ENCODE results near the gene TJP2.

TJP2 gene

DNA sequence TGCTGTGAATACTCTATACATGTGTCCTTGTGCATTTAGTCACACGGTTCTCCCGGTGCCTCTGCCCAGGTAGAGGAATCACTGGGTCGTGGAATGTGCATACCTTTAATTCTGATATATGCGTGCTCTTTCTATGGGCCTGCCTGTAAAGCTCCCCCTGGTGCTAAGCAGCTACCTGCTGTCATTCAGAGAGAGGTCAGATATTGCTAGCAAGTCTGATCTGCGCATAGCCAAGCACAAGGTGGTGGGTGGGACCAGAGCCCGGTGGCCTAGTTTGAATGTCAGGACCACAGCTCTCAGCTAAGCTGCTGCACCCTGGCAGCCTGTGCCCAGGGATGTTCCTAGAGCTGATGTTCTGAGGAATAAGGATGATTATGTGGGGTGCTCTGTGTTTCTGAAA is 33.4 kb downstream of the TJP2 start:
- Mint-ChIP-seq H3K27me3 (peaks cover 2% of the 10 kb centered on the region), H3K9me3 (no peaks in the 10 kb centered on the region), H3K4me3 (no peak overlapping the region), H3K4me1 (no peaks in the 10 kb centered on the region), H3K27ac (no peak overlapping the region), H3K36me3 (no peaks in the 10 kb centered on the region)
- DNase-seq (ENCODE audit: low spot score in 2 of 2) (no peak), ATAC-seq (ENCODE audit: low read depth) (no peak)

DNA sequence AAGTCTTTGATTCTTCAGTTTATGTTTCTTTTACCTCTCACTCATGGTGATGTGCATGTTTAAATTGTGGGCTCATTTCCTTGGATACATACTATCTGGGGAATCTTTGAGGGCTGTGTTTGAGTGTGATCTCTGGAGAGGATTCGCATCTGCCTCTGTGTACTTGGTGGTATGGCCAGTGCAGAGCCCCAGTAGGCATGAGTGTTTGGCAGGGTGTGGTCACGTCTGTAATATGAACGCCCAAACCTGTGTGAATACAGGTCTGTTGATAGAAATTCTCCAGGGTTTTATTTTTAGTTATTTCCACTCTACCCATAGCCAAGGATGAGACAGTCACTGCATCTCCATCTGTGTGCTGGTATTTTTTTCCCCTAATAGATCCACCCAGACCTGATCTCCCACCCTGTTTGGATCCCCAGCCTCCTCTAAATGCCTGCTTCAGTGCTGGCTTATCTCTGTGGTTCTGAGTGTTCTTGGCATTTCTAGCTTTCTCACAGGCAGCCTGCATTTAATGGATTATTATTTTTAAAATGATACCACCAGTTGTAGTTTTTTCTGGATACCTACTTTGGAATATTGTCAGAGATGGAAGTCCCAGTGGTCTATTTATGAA is 37.5 kb downstream of the TJP2 start:
- DNase-seq (ENCODE audit: low spot score in 2 of 2): no peak
- H3K4me1 Mint-ChIP-seq: no peaks in the 10 kb centered on the region
- H3K36me3 Mint-ChIP-seq: no peaks in the 10 kb centered on the region
- ATAC-seq (ENCODE audit: low read depth): no peak
- H3K27ac Mint-ChIP-seq: no peak overlapping the region
- no peak overlapping the region for H3K4me3 Mint-ChIP-seq
- H3K27me3 Mint-ChIP-seq: no peaks in the 10 kb centered on the region
- no peaks in the 10 kb centered on the region for H3K9me3 Mint-ChIP-seq

DNA sequence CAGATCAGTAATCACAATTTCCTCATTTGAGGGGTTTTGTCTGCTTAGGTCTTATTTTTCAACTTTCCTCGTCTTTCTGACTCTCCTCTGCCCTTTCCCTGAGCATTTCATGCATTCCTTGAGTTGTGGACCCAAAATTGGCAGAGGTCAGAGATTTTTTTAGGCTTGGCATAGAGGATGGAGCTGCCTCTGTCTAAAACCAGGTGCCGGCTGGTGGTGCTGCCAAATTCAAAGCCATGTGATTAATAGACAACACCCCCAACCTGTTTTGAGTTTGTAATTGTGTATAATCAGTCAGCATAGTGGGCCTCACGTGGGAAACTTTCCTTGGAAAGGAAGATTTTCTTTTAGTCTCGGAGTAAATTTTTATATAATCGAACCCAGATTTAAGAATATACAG is 39.6 kb downstream of the TJP2 start:
- H3K27ac Mint-ChIP-seq: no peak overlapping the region
- ATAC-seq (ENCODE audit: low read depth) (no peak), DNase-seq (ENCODE audit: low spot score in 2 of 2) (no peak)
- H3K4me3 Mint-ChIP-seq: no peak overlapping the region
- H3K4me1 Mint-ChIP-seq: no peaks in the 10 kb centered on the region
- no peaks in the 10 kb centered on the region for H3K9me3 Mint-ChIP-seq
- no peaks in the 10 kb centered on the region for H3K27me3 Mint-ChIP-seq
- no peaks in the 10 kb centered on the region for H3K36me3 Mint-ChIP-seq

DNA sequence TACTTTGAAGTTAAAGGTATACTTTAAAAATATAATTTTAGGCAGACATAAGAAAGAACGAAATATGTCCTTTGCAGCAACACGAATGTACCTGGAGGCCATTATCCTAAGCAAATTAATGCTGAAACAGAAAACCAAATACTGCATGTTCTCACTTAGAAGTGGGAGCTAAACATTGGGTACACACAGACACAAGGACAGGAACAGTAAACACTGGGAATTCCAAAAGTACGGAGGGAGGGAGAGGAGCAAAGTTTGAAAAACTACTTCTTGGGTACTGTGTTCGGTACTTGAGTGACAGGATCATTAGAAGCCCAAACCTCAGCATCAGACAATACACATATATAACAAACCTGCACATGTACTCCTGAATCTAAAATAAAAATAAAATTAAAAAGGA is 40.9 kb downstream of the TJP2 start:
- no peaks in the 10 kb centered on the region for H3K9me3 Mint-ChIP-seq
- H3K4me3 Mint-ChIP-seq: no peak overlapping the region
- H3K4me1 Mint-ChIP-seq: no peaks in the 10 kb centered on the region
- ATAC-seq (ENCODE audit: low read depth): no peak
- H3K27ac Mint-ChIP-seq: no peak overlapping the region
- no peaks in the 10 kb centered on the region for H3K27me3 Mint-ChIP-seq
- H3K36me3 Mint-ChIP-seq: no peaks in the 10 kb centered on the region
- DNase-seq (ENCODE audit: low spot score in 2 of 2): no peak

DNA sequence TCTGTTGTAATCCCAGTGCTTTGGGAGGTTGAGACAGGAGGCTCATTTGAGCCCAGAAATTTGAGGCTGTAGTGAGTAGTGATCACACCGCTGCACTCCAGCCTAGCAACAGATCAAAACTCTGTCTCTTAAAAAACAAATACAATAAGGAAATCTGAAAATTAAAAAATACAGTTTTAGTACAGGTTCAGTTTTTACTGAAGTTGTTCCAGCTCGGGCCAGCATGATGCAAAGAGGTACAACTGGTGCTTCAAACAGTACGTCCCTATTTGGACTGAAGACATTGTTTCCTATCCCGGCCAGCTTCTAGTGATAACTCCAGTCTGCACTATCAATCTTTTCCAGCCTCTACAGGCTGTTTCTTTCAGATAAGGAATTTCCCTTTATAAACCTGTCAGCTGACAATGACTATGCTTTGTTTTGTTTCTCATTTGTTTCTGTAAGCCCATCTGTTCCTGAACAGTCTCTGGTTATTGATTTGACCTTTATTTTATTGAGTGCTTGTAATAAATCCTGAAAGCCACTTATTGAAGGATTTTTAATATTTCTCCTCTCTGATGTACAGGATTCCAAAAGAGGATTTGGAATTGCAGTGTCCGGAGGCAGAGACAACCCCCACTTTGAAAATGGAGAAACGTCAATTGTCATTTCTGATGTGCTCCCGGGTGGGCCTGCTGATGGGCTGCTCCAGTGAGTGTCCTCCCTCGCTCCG is 41.9 kb downstream of the TJP2 start:
- Mint-ChIP-seq H3K4me3 (no peak overlapping the region), H3K4me1 (no peaks in the 10 kb centered on the region), H3K9me3 (no peaks in the 10 kb centered on the region), H3K27me3 (no peaks in the 10 kb centered on the region), H3K27ac (no peak overlapping the region), H3K36me3 (no peaks in the 10 kb centered on the region)
- DNase-seq (ENCODE audit: low spot score in 2 of 2) (no peak), ATAC-seq (ENCODE audit: low read depth) (no peak)

DNA sequence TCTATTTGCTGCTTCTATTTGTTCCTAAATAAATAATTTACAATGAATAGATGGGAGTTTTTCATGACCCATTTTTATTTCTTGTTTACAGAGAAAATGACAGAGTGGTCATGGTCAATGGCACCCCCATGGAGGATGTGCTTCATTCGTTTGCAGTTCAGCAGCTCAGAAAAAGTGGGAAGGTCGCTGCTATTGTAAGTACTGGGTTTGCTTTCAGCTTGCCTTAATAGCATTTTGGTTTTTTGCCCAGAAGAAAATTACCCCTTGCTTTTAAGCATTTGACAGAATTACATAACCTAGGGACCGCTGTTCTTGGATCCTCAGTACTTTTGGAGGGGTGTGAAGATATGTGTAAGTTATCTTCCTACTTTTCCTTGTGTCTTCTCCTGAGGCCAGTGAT is 44.1 kb downstream of the TJP2 start:
- no peak for ATAC-seq (ENCODE audit: low read depth)
- DNase-seq (ENCODE audit: low spot score in 2 of 2): no peak
- Mint-ChIP-seq H3K36me3 (no peaks in the 10 kb centered on the region), H3K9me3 (no peaks in the 10 kb centered on the region), H3K27ac (no peak overlapping the region), H3K4me3 (no peak overlapping the region), H3K4me1 (no peaks in the 10 kb centered on the region), H3K27me3 (no peaks in the 10 kb centered on the region)

DNA sequence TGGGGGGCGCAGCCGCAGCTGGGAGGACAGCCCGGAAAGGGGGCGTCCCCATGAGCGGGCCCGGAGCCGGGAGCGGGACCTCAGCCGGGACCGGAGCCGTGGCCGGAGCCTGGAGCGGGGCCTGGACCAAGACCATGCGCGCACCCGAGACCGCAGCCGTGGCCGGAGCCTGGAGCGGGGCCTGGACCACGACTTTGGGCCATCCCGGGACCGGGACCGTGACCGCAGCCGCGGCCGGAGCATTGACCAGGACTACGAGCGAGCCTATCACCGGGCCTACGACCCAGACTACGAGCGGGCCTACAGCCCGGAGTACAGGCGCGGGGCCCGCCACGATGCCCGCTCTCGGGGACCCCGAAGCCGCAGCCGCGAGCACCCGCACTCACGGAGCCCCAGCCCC is 47.0 kb downstream of the TJP2 start:
- no peaks in the 10 kb centered on the region for H3K27me3 Mint-ChIP-seq
- no peaks in the 10 kb centered on the region for H3K4me1 Mint-ChIP-seq
- H3K27ac Mint-ChIP-seq: no peak overlapping the region
- H3K36me3 Mint-ChIP-seq: no peaks in the 10 kb centered on the region
- H3K4me3 Mint-ChIP-seq: no peak overlapping the region
- H3K9me3 Mint-ChIP-seq: no peaks in the 10 kb centered on the region
- DNase-seq (ENCODE audit: low spot score in 2 of 2) (no peak), ATAC-seq (ENCODE audit: low read depth) (no peak)

DNA sequence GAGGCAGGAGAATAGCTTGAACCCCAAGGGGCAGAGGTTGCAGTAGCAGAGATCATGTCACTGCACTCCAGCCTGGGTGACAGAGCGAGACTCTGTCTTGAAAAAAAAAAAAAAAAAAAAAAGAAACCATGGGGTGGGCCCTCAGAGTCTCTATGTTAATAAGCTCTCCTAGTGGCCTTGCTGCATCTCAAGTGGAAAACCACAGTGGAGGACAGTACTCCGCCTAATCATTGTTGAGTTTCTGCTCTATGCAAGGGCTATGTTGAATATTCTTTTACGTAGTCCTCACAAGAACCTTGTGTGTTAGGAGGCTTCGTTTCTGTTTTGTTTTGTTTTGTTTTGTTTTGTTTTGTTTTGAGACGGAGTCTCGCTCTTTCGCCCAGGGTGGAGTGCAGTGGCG is 48.9 kb downstream of the TJP2 start:
- Mint-ChIP-seq H3K27ac (no peak overlapping the region), H3K4me3 (no peak overlapping the region), H3K9me3 (no peaks in the 10 kb centered on the region), H3K27me3 (no peaks in the 10 kb centered on the region), H3K36me3 (no peaks in the 10 kb centered on the region), H3K4me1 (no peaks in the 10 kb centered on the region)
- ATAC-seq (ENCODE audit: low read depth) (no peak), DNase-seq (ENCODE audit: low spot score in 2 of 2) (no peak)

DNA sequence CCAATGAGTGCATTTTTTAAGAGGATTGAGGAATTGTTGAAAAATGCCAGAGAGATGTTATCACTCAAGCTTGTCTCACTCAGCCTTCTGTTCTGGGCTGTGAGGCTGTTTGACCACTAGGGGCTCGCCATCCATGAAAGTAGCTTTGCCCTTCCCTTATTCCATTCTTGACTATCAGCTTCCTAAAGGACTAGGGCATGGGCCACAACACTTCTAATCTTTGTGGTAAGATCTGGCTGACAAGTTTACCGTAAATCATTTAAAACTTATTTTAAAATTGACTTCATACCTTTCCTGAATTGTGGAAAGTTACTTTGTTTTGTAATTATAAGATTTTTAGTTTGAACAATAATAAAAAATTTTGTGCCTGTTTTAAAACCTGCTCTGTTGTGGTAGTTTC is 49.5 kb downstream of the TJP2 start:
- Mint-ChIP-seq H3K36me3 (no peaks in the 10 kb centered on the region), H3K4me1 (no peaks in the 10 kb centered on the region), H3K9me3 (no peaks in the 10 kb centered on the region), H3K27me3 (no peaks in the 10 kb centered on the region), H3K4me3 (no peak overlapping the region), H3K27ac (no peak overlapping the region)
- ATAC-seq (ENCODE audit: low read depth) (no peak), DNase-seq (ENCODE audit: low spot score in 2 of 2) (no peak)

DNA sequence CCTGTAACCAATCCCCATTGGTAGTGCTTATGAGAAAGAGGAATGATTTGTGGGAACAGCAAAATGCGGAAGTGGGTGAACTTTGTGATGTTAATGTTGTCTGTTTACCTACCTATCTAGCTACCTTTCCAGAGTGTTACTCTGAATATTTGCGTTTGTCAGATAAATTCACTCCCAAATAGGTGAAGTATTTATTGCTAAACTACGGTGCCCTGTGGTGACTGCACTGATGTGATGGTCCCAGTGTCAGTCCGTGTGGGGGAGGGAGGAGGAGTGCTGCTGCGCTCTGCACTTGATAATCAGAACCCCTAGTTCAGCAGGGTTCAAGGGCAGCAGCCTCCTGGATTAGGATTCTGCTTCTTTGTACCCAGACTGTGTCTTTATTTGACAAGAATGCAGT is 55.3 kb downstream of the TJP2 start:
- Mint-ChIP-seq H3K36me3 (no peaks in the 10 kb centered on the region), H3K9me3 (no peaks in the 10 kb centered on the region), H3K27me3 (no peaks in the 10 kb centered on the region), H3K27ac (no peak overlapping the region), H3K4me1 (no peaks in the 10 kb centered on the region), H3K4me3 (no peak overlapping the region)
- DNase-seq (ENCODE audit: low spot score in 2 of 2) (no peak), ATAC-seq (ENCODE audit: low read depth) (no peak)

DNA sequence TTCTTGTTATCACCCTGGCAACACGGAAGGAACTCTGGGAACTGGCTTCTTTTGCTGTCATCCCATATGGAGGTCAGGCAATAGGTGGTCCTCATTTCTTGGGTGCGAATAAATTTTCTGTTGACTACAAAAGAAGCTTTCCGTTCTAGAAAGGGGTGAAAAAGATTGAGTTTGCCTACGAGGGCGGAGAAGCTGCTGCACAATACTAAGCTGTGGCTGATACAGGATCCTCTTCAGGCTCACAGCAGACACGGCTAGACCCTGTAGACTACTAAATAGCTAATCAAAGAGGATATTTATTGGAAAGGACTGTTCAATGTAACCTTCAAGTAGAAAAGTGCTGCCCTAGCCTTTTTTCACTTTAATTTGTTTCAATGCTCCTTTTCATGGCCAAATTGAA is 58.1 kb downstream of the TJP2 start:
- Mint-ChIP-seq H3K27me3 (no peaks in the 10 kb centered on the region), H3K36me3 (peaks cover 3% of the 10 kb centered on the region), H3K4me1 (no peaks in the 10 kb centered on the region), H3K27ac (no peak overlapping the region), H3K4me3 (no peak overlapping the region), H3K9me3 (no peaks in the 10 kb centered on the region)
- ATAC-seq (ENCODE audit: low read depth) (no peak), DNase-seq (ENCODE audit: low spot score in 2 of 2) (no peak)

DNA sequence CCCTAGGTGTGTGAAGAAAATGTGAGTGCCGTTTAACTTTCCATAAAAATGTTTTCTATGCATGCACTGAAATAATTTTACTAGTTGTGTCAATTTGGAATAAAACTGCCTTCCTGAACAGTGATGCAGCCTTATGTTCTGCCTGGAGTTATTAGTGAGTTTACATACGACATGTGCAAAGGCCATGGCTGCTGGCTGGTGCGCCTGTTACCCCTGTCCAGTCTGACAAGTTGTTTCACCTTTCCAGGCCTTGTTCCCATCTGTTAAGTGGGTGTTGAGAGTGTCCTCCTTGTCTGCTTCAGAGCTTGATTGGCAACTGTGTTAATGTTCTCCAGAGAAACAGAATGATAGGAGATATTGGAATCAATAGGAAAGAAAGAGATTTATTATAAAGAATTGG is 60.6 kb downstream of the TJP2 start:
- H3K27ac Mint-ChIP-seq: no peak overlapping the region

DNA sequence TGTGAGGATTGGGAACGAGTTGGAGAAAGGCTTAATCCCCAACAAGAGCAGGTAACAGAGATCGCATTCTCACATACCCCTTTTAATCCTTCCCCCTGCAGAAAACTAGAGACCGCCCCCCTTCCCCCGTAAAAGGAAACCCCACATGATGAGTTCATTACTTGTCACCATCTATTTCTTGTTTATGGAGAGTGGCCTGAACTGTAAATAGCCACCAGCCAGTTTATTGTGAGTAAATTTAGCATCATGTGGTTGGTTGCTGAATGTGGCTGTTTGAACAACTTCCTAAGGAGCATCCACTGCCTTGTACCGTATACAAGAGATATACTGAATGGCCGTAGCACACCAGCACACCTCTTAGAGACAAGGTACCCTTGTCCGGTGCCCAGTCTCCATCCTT is 62.1 kb downstream of the TJP2 start:
- peaks cover 3% of the 10 kb centered on the region for H3K36me3 Mint-ChIP-seq
- no peak for ATAC-seq (ENCODE audit: low read depth)
- no peak overlapping the region for H3K4me3 Mint-ChIP-seq
- H3K27ac Mint-ChIP-seq: no peak overlapping the region
- no peak for DNase-seq (ENCODE audit: low spot score in 2 of 2)
- no peaks in the 10 kb centered on the region for H3K9me3 Mint-ChIP-seq
- H3K27me3 Mint-ChIP-seq: no peaks in the 10 kb centered on the region
- H3K4me1 Mint-ChIP-seq: no peaks in the 10 kb centered on the region

More for the DNA sequence above, 60.6 kb downstream of the TJP2 start:
- no peak overlapping the region for H3K4me3 Mint-ChIP-seq
- DNase-seq (ENCODE audit: low spot score in 2 of 2) (no peak), ATAC-seq (ENCODE audit: low read depth) (no peak)
- H3K36me3 Mint-ChIP-seq: peaks cover 3% of the 10 kb centered on the region
- no peaks in the 10 kb centered on the region for H3K4me1 Mint-ChIP-seq
- H3K9me3 Mint-ChIP-seq: no peaks in the 10 kb centered on the region
- H3K27me3 Mint-ChIP-seq: no peaks in the 10 kb centered on the region

DNA sequence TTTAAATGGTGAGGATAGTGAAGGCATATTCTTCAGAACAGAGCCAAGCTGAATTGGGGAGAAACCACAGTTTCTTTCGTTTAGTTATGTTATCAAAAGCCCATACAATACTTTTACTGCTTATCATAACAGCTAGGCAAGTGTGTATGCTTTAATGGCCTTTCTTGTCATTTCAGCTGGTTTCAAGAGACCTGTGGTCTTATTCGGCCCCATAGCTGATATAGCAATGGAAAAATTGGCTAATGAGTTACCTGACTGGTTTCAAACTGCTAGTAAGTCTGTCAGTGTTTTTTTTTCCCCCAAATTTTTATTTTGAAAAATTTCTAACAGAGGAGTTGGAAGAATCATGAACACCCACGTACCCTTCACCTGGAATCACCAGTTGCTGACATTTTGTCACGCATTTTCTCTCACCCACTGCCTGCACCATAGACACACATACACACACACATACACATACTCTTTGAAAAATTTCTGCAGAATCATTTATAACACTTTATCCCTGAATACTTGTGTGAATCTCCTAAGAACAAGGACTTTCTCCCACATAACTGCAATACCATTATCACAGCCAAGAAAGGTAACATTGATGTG is 63.7 kb downstream of the TJP2 start:
- H3K4me3 Mint-ChIP-seq: no peak overlapping the region
- ATAC-seq (ENCODE audit: low read depth) (no peak), DNase-seq (ENCODE audit: low spot score in 2 of 2) (no peak)
- no peaks in the 10 kb centered on the region for H3K27me3 Mint-ChIP-seq
- H3K4me1 Mint-ChIP-seq: no peaks in the 10 kb centered on the region
- no peaks in the 10 kb centered on the region for H3K9me3 Mint-ChIP-seq
- no peak overlapping the region for H3K27ac Mint-ChIP-seq
- H3K36me3 Mint-ChIP-seq: peaks cover 5% of the 10 kb centered on the region

DNA sequence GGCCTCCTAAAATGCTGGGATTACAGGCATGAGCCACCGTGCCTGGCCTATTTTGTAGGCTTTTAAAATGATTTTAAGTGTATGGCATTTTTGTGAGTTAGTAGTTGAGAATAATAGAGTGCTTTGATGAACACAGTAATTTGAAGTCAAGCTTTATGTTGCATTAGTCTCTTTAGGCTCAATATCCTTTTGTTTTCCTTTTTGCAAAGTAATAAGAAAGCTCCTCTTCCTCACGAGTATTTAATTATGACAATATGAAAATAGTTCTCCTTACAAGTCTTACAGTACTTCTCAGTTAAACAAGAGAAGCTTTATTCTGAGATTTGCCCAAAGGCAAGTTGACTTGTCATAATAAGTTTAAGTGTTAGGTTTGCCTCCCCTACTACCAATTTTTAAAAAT is 69.0 kb downstream of the TJP2 start:
- Mint-ChIP-seq H3K4me1 (no peaks in the 10 kb centered on the region), H3K9me3 (no peaks in the 10 kb centered on the region), H3K36me3 (peaks cover 5% of the 10 kb centered on the region), H3K27me3 (no peaks in the 10 kb centered on the region), H3K27ac (no peak overlapping the region), H3K4me3 (no peak overlapping the region)
- no peak for DNase-seq (ENCODE audit: low spot score in 2 of 2)
- ATAC-seq (ENCODE audit: low read depth): no peak

All from memory B cell (primary cell).